ENCODE measurements around the gene BRINP3.
"Not testable (repeated sequence)": the region's sequence is repeated elsewhere in the genome, so short reads cannot be mapped to it uniquely, and the experiment has no call there.

Gene BRINP3

DNA sequence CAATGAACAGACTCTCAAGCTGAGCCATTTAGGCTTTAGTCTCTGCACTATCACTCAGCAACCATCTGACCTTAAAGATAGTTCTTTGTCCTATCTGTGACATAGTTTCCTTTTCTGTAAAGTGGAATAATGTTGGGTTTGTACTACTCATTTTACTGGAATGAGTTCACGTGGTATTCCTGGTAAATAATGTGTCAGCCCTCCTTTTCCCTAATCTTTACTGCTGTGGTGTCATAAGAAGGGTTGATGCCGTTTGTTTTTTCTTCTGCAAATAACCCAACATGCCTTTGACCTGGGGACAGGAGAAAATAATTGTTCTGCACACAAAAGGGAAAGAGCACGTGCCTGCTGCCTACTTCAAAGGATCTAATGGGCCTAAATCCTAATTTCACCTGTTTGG is 297.8 kb downstream of the BRINP3 start:
- DNase-seq (ENCODE audit: low read depth), result no peak

DNA sequence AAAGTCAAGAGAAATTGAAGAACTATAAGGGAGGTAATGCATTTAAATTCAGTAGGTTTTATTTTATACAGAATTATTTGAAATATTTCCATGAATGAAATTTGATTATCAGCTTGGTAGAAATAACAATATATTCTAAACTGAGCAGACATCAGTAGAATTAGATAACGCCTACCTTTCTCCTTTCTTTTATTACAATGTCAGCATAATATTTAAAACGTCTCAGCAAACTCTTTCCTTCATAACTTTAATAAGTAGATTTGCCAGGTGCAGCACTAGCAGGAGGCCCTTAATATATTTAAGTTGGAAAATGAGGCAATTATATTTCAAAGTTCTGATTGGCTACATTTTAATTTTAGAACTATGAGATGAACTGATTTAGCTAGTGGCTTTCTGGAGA is 298.8 kb downstream of the BRINP3 start:
- DNase-seq (ENCODE audit: low read depth), result no peak

DNA sequence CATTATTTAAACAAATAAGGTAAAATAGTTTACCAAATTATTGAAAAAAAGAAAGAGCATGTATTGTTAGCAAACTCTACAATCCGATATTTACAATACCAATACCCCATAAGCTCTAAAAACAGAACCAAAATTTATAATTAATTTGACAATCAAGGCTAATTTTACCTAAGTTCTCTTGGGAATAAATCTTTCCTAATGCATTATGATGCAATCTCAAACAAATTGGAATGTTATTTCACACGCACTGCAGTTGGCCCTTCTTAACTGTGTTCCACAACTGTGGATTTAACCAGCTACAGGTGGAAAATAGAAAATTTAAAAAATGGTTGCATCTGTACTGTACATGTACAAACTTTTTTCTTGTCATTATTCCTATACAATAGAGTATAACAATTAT is 300.1 kb downstream of the BRINP3 start:
- no peak for DNase-seq (ENCODE audit: low read depth)

DNA sequence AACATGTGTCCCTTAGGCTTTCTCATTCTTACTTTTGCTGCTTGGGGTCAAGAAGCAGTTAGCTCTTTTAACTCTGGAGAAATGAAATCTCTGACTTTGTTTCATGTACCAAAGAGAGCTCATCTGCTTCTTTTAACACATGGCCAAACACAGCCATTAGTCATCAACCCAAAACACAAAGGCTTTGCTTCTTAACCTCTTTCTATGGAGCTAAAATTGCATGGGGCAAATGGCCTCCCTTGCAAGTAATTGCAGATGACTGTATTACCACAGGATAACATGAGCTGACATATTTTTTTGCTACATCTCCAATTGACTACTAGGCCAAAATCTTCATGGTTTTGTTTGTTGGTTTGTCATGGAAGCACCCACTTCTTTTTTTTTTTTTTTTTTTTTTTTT is 300.9 kb downstream of the BRINP3 start:
- no peak for DNase-seq (ENCODE audit: low read depth)

DNA sequence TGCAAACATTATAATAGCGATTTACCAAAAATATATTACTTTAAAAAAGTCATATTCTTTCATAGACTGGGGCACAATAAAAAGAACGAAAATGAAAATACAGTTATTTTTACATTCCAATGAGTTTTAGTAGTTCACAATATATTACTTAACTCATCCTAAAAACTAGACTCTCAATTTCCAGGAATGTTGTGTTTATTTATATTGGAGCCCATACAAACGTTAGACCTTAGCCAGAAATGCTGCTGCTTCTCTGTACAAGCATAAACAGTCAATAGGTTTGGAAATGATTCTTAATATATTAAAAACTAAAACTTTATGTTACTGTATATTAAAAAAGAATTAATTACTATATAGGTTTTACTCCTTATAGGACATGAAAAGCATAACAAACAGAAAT is 302.3 kb downstream of the BRINP3 start:
- no peak for DNase-seq (ENCODE audit: low read depth)

DNA sequence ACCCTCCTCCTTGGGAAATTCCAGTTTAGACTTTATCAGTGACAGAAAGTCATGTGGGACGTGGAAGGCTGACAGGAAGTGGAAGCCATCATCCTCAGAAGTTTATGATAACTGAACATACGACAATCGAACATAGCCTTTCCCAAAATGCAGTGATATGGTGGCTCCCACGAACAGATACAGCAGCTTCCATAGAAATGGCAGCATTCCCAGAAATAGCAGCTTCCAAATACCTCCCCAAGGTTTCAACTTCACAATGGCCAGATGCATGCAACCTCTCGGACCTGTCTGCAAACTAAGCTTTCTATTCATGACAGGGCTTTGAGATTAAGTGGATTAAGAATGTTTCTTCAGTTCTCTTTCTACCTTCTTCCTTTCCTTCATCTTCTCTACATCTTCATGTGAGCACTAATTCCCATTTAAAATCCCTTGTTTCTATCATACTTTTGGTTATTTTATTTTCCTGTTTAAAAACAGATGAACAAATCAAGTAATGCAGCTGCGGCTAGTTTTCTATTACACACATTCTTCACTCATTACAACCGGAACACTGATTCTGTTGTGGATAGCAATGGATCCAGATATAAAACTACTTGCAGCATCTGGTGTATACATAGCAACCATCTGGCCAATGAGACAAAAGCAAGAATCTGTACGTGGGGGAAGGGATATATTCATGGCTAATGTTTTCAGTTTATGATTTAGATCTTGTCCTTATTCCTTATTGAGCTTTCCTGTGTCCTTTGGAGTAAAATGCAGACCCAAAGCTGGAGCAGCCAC is 304.8 kb downstream of the BRINP3 start:
- no peak for DNase-seq (ENCODE audit: low read depth)

DNA sequence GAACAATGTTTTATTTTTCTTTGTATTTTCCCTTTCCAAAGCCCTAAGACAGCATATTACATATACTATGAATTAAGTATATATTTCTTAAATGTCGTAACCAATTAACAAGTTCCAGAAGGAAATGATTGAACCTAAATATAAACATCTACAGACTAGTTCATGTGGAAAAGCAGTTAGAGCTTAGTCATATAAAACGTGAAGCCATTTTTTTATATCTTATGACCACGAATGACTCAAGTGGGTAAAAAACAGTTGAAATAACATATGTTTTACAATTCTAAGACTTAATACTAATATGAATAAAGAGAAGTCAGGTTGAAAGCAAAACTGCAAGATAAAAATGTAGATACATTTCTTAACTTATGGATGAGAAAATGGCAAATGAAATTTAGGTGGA is 307.3 kb downstream of the BRINP3 start:
- no peak for DNase-seq (ENCODE audit: low read depth)

DNA sequence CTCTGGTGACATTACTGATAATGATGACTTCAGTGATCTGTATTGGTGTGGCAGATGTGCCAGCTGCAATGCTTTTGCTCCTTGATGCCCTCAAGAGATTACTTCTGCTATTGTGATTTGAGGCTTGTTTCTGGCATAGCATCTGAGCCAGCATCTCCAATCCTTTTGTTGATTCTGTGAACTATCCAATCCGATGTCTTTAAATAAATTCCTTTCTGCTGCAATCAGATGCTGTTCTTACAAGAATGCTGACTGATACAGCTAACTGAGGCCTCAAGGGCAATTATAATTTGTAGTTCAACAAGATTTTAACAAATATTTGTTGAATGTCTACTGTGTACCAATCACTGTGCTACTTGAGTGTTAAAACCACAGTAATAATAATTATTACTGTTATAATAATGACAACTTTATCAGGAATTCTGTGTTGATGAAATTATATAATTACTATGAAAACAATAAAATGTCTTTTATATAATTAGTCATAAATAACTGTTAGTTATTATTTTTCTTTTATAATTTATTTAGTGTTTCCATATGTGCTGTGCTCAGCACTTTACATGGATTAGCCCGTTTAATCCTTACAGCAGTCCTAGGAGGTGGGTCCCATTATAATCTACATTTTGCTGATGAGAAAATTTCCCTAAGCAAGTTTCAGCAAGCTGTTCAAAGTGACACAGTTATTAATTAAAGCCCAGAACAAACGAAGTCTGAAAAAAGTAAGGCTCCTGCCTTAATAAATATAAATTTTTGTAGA is 308.2 kb downstream of the BRINP3 start:
- DNase-seq (ENCODE audit: low read depth), result no peak

DNA sequence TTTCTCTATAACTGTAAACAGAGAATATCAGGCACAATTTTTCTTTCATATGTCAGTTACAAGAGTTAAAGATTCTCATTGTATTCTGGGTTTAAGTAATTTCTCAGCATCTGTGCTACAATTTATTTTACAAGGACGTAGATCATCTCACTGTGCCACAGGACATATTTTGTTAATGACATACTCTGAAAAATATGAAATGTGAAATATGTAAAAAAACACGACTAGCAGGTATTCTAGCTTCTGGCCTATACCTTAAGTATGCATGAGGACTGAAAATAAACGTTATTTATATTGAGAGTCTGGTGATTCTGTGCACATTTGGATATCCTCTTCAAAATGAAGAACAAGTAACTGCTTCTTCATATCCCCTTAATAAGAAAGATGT is 308.8 kb downstream of the BRINP3 start:
- DNase-seq (ENCODE audit: low read depth), result no peak

DNA sequence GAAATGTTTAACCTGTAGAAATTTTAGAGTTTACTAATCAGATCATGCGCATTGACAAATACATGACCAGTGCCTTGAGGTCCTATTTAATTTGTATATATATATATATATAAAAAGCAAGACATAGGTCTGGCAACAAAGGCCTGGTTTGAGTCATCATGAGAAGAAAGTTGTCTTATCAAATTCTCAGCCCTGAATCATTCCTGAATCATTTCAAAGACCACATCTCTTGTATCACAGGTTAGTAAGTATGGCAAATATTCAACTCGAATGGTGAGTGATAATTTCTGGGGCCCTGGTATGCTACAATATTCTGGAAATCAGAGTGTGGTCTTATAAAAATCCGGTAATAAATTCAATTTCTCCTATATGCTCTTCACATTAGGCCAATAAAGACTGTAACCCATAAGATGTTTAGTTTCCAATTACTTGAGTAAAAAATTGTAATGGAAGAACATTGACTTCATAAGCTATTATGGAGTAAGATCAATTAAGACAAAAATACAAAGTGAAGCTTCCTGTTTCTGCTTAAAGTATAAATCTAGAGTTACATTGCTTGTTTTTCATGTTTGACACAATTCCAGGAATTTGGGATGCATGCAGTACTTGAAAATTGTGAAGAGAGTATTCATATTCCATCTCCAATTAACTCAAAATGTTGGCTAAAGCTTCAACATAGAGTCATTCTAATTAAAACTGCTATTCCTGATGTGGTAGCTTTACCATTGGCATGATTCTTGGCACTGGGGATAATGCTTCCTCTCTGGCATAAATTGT is 309.4 kb downstream of the BRINP3 start:
- no peak for DNase-seq (ENCODE audit: low read depth)

DNA sequence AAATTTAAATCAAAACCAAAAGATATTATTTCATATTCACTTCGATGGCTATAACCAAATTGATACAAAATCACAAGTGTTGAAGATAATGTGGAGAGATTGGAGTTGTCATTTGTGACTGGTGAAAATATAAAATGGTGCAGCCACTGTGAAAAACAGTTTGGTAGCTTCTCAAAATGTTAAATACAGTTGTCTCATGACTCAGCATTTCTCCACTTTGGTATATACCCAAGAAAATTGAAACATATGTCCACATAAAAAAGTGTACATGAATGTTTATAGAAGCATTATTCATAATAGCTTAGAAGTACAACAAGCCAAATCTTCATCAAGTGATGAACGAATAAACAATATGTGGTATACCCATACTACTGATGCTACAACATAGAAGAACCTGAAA is 318.5 kb downstream of the BRINP3 start:
- DNase-seq (ENCODE audit: low read depth), result no peak

DNA sequence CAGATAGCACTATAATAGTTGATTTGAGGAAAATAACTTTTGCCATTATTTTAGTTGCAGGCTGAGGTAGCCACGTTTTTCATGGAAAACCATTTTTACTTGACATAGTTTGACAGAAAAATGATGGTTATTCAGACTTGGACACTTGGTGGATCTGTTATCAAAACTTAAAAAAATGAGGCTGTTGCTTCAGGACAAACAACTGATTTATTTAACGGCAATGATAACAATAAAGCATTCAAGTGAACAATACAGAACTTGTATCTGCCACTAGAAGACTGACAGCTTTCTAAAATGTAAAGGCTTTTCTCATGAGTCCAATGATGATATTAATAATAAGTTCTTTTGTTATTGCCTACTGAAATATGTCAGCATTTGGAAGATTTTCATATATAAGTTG is 322.9 kb downstream of the BRINP3 start:
- no peak for DNase-seq (ENCODE audit: low read depth)

DNA sequence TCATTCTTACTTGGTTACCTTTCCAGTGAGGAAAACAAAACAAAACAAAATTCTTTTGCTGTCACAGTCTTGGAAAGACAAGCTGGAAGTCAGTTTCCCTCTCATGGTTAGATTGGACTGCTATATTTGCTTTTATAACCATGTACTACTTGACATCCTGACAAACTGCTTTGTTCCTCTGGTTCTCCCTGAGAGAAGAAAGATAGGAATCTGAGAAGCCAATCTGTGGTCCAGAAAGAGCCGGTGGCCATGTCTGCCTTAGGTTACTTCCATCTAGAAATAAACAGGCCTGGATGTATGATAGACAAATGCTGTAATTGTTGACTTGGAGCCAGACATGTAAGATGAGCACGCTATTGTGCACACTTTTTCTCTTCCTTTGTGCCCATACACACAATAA is 330.0 kb downstream of the BRINP3 start:
- DNase-seq (ENCODE audit: low read depth), result no peak

DNA sequence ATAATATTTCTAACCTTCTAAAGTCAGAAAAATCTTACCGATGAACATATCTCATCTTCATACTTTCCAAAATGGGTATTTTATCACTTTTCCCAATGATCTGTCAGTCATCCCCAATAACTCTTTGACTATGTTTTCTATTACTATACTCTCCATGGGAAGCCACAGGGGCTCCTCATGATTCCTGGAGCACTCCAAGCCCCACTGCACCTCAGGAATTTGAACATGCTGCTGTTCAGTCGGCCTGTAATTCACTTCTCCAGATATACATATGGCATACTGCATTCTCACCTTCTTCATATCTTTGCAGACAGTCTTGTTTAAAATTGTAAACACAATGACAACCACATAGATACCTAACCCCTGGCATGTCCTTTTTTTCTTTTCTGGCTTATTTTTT is 333.0 kb downstream of the BRINP3 start:
- no peak for DNase-seq (ENCODE audit: low read depth)

DNA sequence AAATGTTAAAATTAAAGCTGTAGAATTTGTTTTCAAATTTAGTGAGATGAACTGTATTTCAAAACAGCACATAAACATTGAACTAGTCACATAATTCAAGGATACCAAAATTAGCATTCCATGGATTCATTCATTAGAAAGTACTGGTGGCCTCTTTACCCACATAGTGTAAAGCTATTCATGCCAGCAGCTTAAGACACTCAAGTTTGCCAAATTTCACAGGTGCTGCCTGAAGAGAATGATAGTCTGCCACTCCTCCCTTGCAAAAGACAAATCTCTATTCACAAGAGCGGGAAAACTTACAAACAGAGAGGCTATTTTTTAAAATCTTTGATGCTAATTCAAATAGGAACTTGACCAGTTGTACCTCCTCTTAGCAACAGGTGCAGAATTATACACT is 337.0 kb downstream of the BRINP3 start:
- DNase-seq (ENCODE audit: low read depth), result no peak

DNA sequence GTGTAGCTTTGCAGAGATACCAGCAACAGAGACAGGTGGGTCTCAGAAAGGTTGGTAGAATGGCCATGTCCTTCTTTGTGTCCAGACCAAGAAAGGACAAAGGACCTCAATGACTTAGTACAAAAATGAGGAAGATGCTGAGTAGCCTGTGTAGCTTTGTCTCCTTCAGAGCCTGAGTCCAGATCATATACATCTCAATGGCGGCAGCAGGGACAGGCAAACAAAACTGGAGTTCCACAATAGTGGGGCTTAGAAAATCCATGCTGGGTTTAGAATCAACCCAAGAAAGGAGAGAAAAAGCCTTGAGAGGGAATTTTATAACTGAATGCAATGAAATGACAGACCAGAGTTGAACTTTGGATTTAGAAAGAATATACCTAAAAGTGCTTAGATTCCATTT is 339.0 kb downstream of the BRINP3 start:
- no peak for DNase-seq (ENCODE audit: low read depth)

DNA sequence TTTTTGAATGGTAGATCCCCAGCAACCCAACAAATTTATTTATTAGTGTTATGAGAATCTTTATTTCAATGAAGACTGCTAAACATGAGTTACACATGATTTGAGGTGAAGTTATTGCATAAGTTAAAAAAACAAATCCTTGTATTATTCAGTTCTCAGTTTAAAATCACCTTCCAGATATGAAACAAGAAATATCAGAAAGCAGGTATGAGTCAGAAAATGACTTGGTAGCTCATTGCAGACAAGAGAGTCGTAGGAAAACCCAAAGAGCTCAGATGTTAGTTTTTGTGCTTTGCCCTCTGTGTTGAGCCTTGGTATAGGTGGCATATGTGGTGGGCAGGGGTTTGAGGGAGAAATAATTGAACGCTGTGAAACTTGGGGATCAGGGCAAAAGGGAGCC is 339.4 kb downstream of the BRINP3 start:
- DNase-seq (ENCODE audit: low read depth), result no peak

DNA sequence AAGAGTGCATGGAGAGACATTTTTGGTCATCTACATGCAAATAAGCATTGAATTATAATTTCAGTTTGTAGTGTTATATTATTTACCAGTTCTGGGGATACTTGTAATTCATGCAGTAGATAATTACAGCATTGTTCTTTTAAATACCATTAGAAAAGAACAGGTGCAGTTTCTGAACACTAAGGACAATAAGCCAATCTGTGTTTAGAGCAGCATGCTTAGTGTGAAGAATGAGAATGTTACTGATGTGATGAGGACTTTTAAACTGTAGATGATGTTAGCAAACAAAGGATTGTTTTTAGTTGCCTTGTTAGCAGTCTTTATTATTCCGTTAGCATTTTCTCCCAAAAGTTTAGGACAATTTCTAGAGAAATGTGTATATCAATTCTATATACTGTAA is 348.3 kb downstream of the BRINP3 start:
- no peak for DNase-seq (ENCODE audit: low read depth)

DNA sequence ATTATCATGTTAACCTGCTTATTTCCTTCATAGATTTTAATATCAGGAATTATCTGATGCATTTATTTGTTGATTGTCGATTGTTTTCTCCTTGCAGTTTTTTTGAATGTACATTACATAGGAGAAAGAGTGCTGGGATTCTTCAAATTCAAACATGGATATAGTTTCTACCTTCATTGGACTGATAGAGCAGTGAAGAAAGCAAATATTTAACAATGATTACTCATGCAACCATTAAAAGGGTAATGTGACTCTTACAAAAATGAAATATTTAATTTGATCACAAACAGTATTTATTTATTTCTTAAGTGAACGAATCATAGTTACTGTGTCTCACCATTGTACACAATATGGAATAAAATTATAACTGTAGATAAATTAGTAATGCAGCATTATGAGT is 350.9 kb downstream of the BRINP3 start:
- DNase-seq (ENCODE audit: low read depth), result no peak

DNA sequence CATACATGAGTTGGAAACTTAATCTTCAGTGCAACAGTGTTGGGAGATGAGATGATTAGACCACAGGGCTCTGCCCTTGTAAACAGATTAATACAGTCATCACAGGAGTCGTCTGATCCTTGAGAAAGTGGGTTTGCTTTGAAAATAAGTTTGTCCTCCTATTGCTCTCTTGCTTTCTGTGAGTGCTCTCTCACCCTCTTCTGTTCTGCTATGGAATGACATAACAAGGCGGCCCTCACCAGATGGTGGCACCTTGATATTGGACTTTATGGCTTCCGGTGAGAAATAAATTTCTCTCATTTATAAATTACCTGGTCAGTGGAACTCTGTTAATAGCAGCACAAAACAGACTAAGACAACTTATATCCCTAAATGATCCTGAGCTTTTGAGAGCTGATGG is 353.6 kb downstream of the BRINP3 start:
- DNase-seq (ENCODE audit: low read depth), result no peak

DNA sequence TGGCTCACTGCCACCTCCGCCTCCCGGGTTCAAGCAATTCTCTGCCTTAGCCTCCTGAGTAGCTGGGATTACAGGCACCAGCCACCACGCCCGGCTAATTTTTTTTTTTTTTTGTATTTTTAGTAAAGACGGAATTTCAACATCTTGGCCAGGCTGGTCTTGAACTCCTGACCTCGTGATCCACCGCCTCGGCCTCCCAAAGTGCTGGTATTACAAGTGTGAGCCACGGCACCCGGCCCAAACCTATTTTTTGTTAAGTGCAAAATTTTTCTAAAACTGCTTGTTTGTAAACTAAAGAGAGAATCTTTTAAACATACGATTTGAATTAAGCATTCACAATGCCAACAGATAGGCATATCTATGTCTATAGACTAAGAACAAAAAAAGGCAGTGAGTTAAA is 357.1 kb downstream of the BRINP3 start:
- DNase-seq (ENCODE audit: low read depth), result not testable (repeated sequence)

DNA sequence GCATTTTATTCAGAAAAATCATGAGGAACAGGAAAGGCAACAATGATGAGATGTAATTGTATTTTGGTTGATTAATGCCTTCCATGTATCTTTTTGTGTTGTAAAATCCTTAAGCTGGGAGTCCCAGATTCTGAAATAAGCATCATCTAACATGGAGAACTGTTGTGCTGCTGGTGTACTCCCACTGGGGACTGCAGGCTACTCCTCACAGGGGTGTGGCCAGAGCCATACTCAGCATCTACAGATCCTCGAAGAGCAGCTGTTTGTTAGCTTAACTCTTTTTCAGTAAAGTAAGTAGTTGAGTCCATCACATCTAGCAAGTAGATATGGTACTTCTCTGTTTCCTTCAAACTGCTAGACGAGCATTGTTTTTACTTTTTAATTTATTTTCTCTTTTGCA is 358.0 kb downstream of the BRINP3 start:
- no peak for DNase-seq (ENCODE audit: low read depth)

DNA sequence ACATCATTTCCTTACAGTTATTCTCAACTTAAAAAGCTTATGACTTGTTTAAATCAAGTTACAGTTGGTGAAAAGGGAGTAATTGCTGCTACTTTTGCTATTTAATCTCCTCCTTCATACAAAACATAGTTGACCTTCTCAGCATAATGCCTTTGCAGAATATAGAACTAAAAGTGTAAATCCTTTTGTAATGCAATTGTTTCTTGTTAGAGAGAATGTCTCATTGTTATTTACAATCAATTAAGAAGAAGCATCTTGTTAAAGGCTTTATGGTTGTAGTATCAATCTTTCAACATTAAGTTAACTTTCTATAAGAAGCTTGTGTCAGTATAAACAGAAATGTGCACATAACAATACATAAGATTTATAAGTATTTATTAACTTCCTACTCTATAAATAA is 360.7 kb downstream of the BRINP3 start:
- no peak for DNase-seq (ENCODE audit: low read depth)

All from activated T-cell treated with anti-CD3 and anti-CD28 coated beads for 48 hours (primary cell).